ENCODE results near the gene MADCAM1.

DNA sequence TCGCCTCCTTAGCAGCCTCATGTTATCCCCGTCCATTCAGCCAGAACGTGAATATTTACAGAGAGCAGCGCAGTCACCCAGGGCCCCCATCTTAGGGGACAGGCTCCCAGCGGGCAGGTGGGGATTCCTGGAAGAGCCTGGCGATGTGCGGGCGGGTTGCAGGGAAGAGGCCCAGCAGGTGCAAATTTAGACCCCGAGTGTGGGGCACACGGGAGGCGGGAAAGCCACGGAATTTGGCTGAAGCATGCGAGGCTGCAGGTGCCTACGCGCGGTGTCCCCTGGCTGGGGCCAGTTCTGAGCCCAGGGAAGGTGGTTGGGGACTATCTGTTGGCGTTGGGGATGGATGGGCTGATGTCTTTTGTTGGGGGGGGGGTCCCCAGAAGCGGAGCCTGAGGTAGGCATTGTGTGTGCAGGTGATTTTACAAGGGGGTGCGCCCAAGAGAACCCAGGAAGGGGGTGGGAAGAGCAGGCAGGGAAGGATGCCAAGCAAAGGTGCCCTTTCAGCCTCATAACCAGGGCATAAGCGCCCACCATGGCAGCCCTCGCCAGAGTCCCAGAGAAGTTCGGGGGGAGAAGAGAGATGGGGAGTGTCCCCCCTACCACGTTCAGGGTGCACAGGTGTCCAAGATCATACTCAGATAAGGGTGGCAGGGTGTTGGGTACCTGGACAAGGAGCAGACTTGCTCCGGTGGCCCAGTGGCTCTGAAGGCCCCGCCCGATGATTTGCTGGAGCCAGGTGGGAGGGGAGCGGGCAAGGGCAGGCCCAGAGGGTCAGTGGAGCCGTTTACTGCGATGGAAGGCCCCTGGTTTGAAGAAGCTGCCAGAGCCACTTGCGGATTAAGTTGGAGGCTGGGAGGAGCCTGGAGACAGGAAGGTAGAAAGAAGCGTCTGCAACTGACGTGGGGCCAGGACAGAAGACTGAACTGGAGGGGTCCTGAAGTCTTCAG is 12.2 kb downstream of the MADCAM1 start:
- TF ChIP-seq CTCF (conservative IDR thresholded peaks at IDR 0.05 in 1 of 2, IDR thresholded peaks at IDR 0.05 in 1 of 2; ENCODE audit: extremely low read depth in 1 of 2, insufficient read depth in 1 of 2, low read depth in 1 of 2, low read length in 2 of 2): no peak
- TF ChIP-seq EZH2 (IDR thresholded peaks at IDR 0.05; ENCODE audit: borderline replicate concordance, low read length): no peak

Measured in mammary epithelial cell (primary cell).